ENCODE measurements around the gene STARD3NL.

The STARD3NL gene

GRCh38 chr7:38185395-38186307 is 7.6 kb downstream of the STARD3NL start:
- no peak for DNase-seq

- DNase-seq = no peak
These were observed 8.7 kb downstream of the STARD3NL start for GRCh38 chr7:38186593-38187314.

GRCh38 chr7:38187794-38188440 is 9.9 kb downstream of the STARD3NL start:
- DNase-seq = no peak

- DNase-seq = no peak
These were observed 11.3 kb downstream of the STARD3NL start for GRCh38 chr7:38189231-38189938.

GRCh38 chr7:38190011-38190410 is 12.0 kb downstream of the STARD3NL start:
- no peak for DNase-seq

GRCh38 chr7:38191791-38192190 is 13.7 kb downstream of the STARD3NL start:
- no peak for DNase-seq

- DNase-seq = no peak
These were observed 14.3 kb downstream of the STARD3NL start for GRCh38 chr7:38192327-38192726.

- no peak for DNase-seq
These were observed 18.0 kb downstream of the STARD3NL start for GRCh38 chr7:38195804-38196595.

- DNase-seq = no peak
These were observed 20.3 kb downstream of the STARD3NL start for GRCh38 chr7:38198366-38198765.

- DNase-seq = no peak
These were observed 21.1 kb downstream of the STARD3NL start for GRCh38 chr7:38199154-38199553.

GRCh38 chr7:38199782-38200181 is 21.7 kb downstream of the STARD3NL start:
- DNase-seq = no peak

- DNase-seq = no peak
These were observed 28.0 kb downstream of the STARD3NL start for GRCh38 chr7:38206071-38206470.

- no peak for DNase-seq
These were observed 29.8 kb downstream of the STARD3NL start for GRCh38 chr7:38207843-38208242.

GRCh38 chr7:38211486-38211885 is 33.4 kb downstream of the STARD3NL start:
- no peak for DNase-seq

GRCh38 chr7:38211940-38212339 is 33.9 kb downstream of the STARD3NL start:
- no peak for DNase-seq

GRCh38 chr7:38215115-38215514 is 37.1 kb downstream of the STARD3NL start:
- DNase-seq = no peak

GRCh38 chr7:38215735-38216670 is 38.0 kb downstream of the STARD3NL start:
- peak; percentile 92 for DNase-seq

- DNase-seq = no peak
These were observed 39.6 kb downstream of the STARD3NL start for GRCh38 chr7:38217672-38218071.

GRCh38 chr7:38220452-38220851 is 42.4 kb downstream of the STARD3NL start:
- DNase-seq = no peak

GRCh38 chr7:38222481-38223096 is 44.5 kb downstream of the STARD3NL start:
- DNase-seq = peak; percentile 19 to 49
